ENCODE data around the gene CCBE1. TPM values are rescaled to one million over a fixed set of nuclear protein-coding genes. Genes with fewer than 3 reads are reported as not detected.

CCBE1 gene
- total RNA-seq, 2 donors from 2014 or later, result 0.27 to 3.1 TPM

GRCh38 chr18:59573962-59574361 is 123.3 kb downstream of the CCBE1 start:
- Histone ChIP-seq H3K4me1 (no peaks in the 10 kb centered on the region), H3K36me3 (no peaks in the 10 kb centered on the region), H3K27me3 (no peaks in the 10 kb centered on the region), H3K9ac (ENCODE audit: low read depth in 2 of 2, low read length in 2 of 2) (no peak overlapping the region), H3K4me3 (no peak overlapping the region), H3K9me3 (no peaks in the 10 kb centered on the region), H3K27ac (no peak overlapping the region)
- DNase-seq, result no peak
- no peak for TF ChIP-seq CTCF (IDR thresholded peaks at IDR 0.05)
- intact Hi-C loops (cut with DNase I), result no loop called here

GRCh38 chr18:59571902-59572301 is 125.3 kb downstream of the CCBE1 start:
- no peaks in the 10 kb centered on the region for H3K36me3 ChIP-seq
- H3K27ac ChIP-seq, result no peak overlapping the region
- no peak overlapping the region for H3K4me3 ChIP-seq
- H3K9me3 ChIP-seq, result no peaks in the 10 kb centered on the region
- TF ChIP-seq CTCF (IDR thresholded peaks at IDR 0.05), result no peak
- no peak for DNase-seq
- no peaks in the 10 kb centered on the region for H3K4me1 ChIP-seq
- H3K27me3 ChIP-seq, result no peaks in the 10 kb centered on the region
- no peak overlapping the region for H3K9ac ChIP-seq (ENCODE audit: low read depth in 2 of 2, low read length in 2 of 2)
- intact Hi-C loops (cut with DNase I), result no loop called here

- Histone ChIP-seq H3K36me3 (no peaks in the 10 kb centered on the region), H3K9me3 (no peaks in the 10 kb centered on the region), H3K9ac (ENCODE audit: low read depth in 2 of 2, low read length in 2 of 2) (no peak overlapping the region), H3K4me3 (no peak overlapping the region), H3K4me1 (no peaks in the 10 kb centered on the region), H3K27ac (no peak overlapping the region), H3K27me3 (no peaks in the 10 kb centered on the region)
- TF ChIP-seq CTCF (IDR thresholded peaks at IDR 0.05), result no peak
- intact Hi-C loops (cut with DNase I), result no loop called here
- no peak for DNase-seq
These were observed 126.4 kb downstream of the CCBE1 start for GRCh38 chr18:59570796-59571195.

- Histone ChIP-seq H3K27ac (no peak overlapping the region), H3K4me1 (no peaks in the 10 kb centered on the region), H3K9me3 (no peaks in the 10 kb centered on the region), H3K36me3 (no peaks in the 10 kb centered on the region), H3K9ac (ENCODE audit: low read depth in 2 of 2, low read length in 2 of 2) (no peak overlapping the region), H3K27me3 (no peaks in the 10 kb centered on the region), H3K4me3 (no peak overlapping the region)
- no peak for TF ChIP-seq CTCF (IDR thresholded peaks at IDR 0.05)
- no peak for DNase-seq
- intact Hi-C loops (cut with DNase I), result no loop called here
These were observed 127.0 kb downstream of the CCBE1 start for GRCh38 chr18:59570101-59570775.

- no peak for TF ChIP-seq CTCF (IDR thresholded peaks at IDR 0.05)
- H3K9me3 ChIP-seq, result no peaks in the 10 kb centered on the region
- no peaks in the 10 kb centered on the region for H3K36me3 ChIP-seq
- H3K9ac ChIP-seq (ENCODE audit: low read depth in 2 of 2, low read length in 2 of 2), result no peak overlapping the region
- H3K4me3 ChIP-seq, result no peak overlapping the region
- intact Hi-C loops (cut with DNase I), result no loop called here
- no peaks in the 10 kb centered on the region for H3K27me3 ChIP-seq
- no peak for DNase-seq
- no peak overlapping the region for H3K27ac ChIP-seq
- H3K4me1 ChIP-seq, result no peaks in the 10 kb centered on the region
These were observed 127.8 kb downstream of the CCBE1 start for GRCh38 chr18:59569390-59569791.
